NB4 (cell line): Measurements from ENCODE around the gene IRS1.

ENCODE experiments used
- CTCF ChIP-seq: IDR thresholded peaks from one replicate; pipeline ENCODE4 v1.5.1; 2012; ENCODE audit warnings: low read depth, low read length
- MYC ChIP-seq: IDR thresholded peaks from 2 replicates; pipeline ENCODE4 v1.6.1; 2011; ENCODE audit warnings: low read depth, low read length

GRCh38 chr2:226831266-226831665, 31.6 kb upstream of the IRS1 start:
- TF ChIP-seq MYC, result no peak
- TF ChIP-seq CTCF, result no peak
